ENCODE data around the gene SLC8A1.

The SLC8A1 gene

GRCh38 chr2:40160751-40161218 is 291.1 kb downstream of the SLC8A1 start:
- DNase-seq (ENCODE audit: low spot score) = no peak
- FAIRE-seq = no peak

GRCh38 chr2:40159333-40159732 is 292.6 kb downstream of the SLC8A1 start:
- no peak for FAIRE-seq
- DNase-seq (ENCODE audit: low spot score) = no peak

GRCh38 chr2:40158781-40159180 is 293.1 kb downstream of the SLC8A1 start:
- DNase-seq (ENCODE audit: low spot score) (no peak), FAIRE-seq (no peak)

GRCh38 chr2:40155728-40156127 is 296.2 kb downstream of the SLC8A1 start:
- no peak for FAIRE-seq
- no peak for DNase-seq (ENCODE audit: low spot score)

GRCh38 chr2:40150266-40150665 is 301.6 kb downstream of the SLC8A1 start:
- no peak for DNase-seq (ENCODE audit: low spot score)
- no peak for FAIRE-seq

- FAIRE-seq (no peak), DNase-seq (ENCODE audit: low spot score) (no peak)
Measured at GRCh38 chr2:40148334-40148733, 303.6 kb downstream of the SLC8A1 start.

- DNase-seq (ENCODE audit: low spot score) (no peak), FAIRE-seq (no peak)
Measured at GRCh38 chr2:40147360-40147759, 304.5 kb downstream of the SLC8A1 start.

- FAIRE-seq (no peak), DNase-seq (ENCODE audit: low spot score) (no peak)
Measured at GRCh38 chr2:40144022-40144421, 307.9 kb downstream of the SLC8A1 start.

GRCh38 chr2:40138314-40138713 is 313.6 kb downstream of the SLC8A1 start:
- FAIRE-seq = no peak
- DNase-seq (ENCODE audit: low spot score) = no peak

- FAIRE-seq (no peak), DNase-seq (ENCODE audit: low spot score) (no peak)
Measured at GRCh38 chr2:40131081-40131704, 320.7 kb downstream of the SLC8A1 start.

- FAIRE-seq = no peak
- DNase-seq (ENCODE audit: low spot score) = no peak
Measured at GRCh38 chr2:40130251-40130994, 321.5 kb downstream of the SLC8A1 start.

- FAIRE-seq = no peak
- DNase-seq (ENCODE audit: low spot score) = no peak
Measured at GRCh38 chr2:40129725-40130124, 322.2 kb downstream of the SLC8A1 start.

- DNase-seq (ENCODE audit: low spot score) (no peak), FAIRE-seq (no peak)
Measured at GRCh38 chr2:40128796-40129195, 323.1 kb downstream of the SLC8A1 start.

GRCh38 chr2:40127890-40128557 is 323.9 kb downstream of the SLC8A1 start:
- FAIRE-seq (no peak), DNase-seq (ENCODE audit: low spot score) (no peak)

- FAIRE-seq = no peak
- DNase-seq (ENCODE audit: low spot score) = no peak
Measured at GRCh38 chr2:40127146-40127545, 324.7 kb downstream of the SLC8A1 start.

GRCh38 chr2:40126006-40126405 is 325.9 kb downstream of the SLC8A1 start:
- DNase-seq (ENCODE audit: low spot score) = no peak
- no peak for FAIRE-seq

- no peak for DNase-seq (ENCODE audit: low spot score)
Measured at GRCh38 chr2:40123746-40124145, 328.1 kb downstream of the SLC8A1 start.

GRCh38 chr2:40123326-40123725 is 328.6 kb downstream of the SLC8A1 start:
- FAIRE-seq (no peak), DNase-seq (ENCODE audit: low spot score) (no peak)

More at GRCh38 chr2:40123746-40124145, 328.1 kb downstream of the SLC8A1 start:
- no peak for FAIRE-seq

GRCh38 chr2:40120957-40121356 is 330.9 kb downstream of the SLC8A1 start:
- DNase-seq (ENCODE audit: low spot score) = no peak
- no peak for FAIRE-seq

- FAIRE-seq = no peak
- no peak for DNase-seq (ENCODE audit: low spot score)
Measured at GRCh38 chr2:40120026-40120425, 331.9 kb downstream of the SLC8A1 start.

- DNase-seq (ENCODE audit: low spot score) (no peak), FAIRE-seq (no peak)
Measured at GRCh38 chr2:40118622-40119021, 333.3 kb downstream of the SLC8A1 start.

GRCh38 chr2:40115894-40116293 is 336.0 kb downstream of the SLC8A1 start:
- no peak for FAIRE-seq
- no peak for DNase-seq (ENCODE audit: low spot score)
